ENCODE results near the gene ANO7. TPM values are rescaled to one million over a fixed set of nuclear protein-coding genes. Genes with fewer than 3 reads are reported as not detected.

Gene ANO7
- total RNA-seq, 1 experiment from 2014 or later = 6.9 TPM

- intact Hi-C loops (cut with micrococcal nuclease; ENCODE audit: unreplicated experiment) (no loop called here), in situ Hi-C loops (cut with HindIII; ENCODE audit: low pct_unique_long_range_greater_than_20kb, low sequenced_read_pairs) (no loop called here)
- ChIA-PET POLR2A (no interaction called here), CTCF (no interaction called here)
- Histone ChIP-seq H3K27ac (ENCODE audit: low read length) (no peak overlapping the region), H3K4me3 (ENCODE audit: low read depth in 2 of 2, low read length in 2 of 2) (no peak overlapping the region), H3K9me3 (ENCODE audit: control insufficient read depth, insufficient read depth, low read depth, low read length) (no peaks in the 10 kb centered on the region), H3K27me3 (ENCODE audit: control insufficient read depth, insufficient read depth, low read length) (no peaks in the 10 kb centered on the region), H3K36me3 (ENCODE audit: control insufficient read depth, insufficient read depth, low read length) (peaks cover 23% of the 10 kb centered on the region), H3K4me1 (ENCODE audit: control insufficient read depth, insufficient read depth, low read length) (peaks cover 34% of the 10 kb centered on the region)
- DNase-seq (ENCODE audit: low read depth, low spot score) = no peak
- TF ChIP-seq TCF7L2 (IDR thresholded peaks at IDR 0.05; ENCODE audit: low read depth, low read length) (no peak), POLR2AphosphoS5 (IDR thresholded peaks at IDR 0.05; ENCODE audit: low read depth, low read length) (no peak), CTCF (IDR thresholded peaks at IDR 0.05) (no peak), SIN3A (IDR thresholded peaks at IDR 0.05; ENCODE audit: borderline replicate concordance, insufficient read depth, low read depth, low read length) (no peak), REST (IDR thresholded peaks at IDR 0.05; ENCODE audit: insufficient read depth in 1 of 2, low read depth in 2 of 2, low read length in 1 of 2) (no peak)
- ATAC-seq = no peak
- no TSS peak for BruUV-seq (replicated peaks)
Measured at GRCh38 chr2:241268306-241268705, 79.8 kb downstream of the ANO7 start.

DNA sequence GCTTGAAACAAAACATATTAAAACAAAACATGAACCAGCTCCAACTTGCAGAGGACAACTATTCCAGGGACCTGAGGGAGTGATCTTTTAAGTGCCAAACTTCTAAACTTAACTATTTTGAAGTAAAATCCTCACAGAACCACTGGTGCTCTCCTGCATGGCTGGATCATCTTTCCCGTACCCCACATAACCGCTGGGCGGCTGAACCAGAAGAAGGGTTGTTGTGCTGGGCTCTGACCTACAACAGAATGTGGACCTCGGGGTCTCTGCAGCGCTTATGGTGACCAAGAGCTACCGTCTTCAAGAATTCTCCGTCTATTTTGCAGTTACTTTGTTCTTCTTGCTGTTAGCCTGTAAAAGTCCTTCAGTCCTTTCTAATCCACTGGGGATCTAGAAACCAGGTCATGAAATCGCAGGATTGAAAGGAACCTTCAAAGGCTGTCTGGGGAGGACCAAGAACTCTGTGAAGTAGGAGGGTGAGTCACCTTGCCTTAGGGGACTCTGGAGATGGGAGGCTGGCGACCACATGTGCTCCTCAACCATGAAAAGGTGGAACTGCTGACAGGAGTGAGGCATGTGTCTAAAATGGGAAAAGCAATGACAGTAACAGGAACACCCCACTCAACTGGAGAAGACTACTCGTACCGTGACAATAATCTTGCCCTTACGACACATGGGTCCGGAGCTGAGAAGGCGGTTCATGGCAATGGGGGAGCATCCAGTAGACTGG lies 80.4 kb downstream of the ANO7 start:
- BruUV-seq (replicated peaks) = no TSS peak
- no peaks in the 10 kb centered on the region for H3K27me3 ChIP-seq (ENCODE audit: control insufficient read depth, insufficient read depth, low read length)
- H3K27ac ChIP-seq (ENCODE audit: low read length) = no peak overlapping the region
- no peak overlapping the region for H3K4me3 ChIP-seq (ENCODE audit: low read depth in 2 of 2, low read length in 2 of 2)
- no peaks in the 10 kb centered on the region for H3K9me3 ChIP-seq (ENCODE audit: control insufficient read depth, insufficient read depth, low read depth, low read length)
- peaks cover 23% of the 10 kb centered on the region for H3K36me3 ChIP-seq (ENCODE audit: control insufficient read depth, insufficient read depth, low read length)
- intact Hi-C loops (cut with micrococcal nuclease; ENCODE audit: unreplicated experiment) (no loop called here), in situ Hi-C loops (cut with HindIII; ENCODE audit: low pct_unique_long_range_greater_than_20kb, low sequenced_read_pairs) (no loop called here)
- peaks cover 39% of the 10 kb centered on the region for H3K4me1 ChIP-seq (ENCODE audit: control insufficient read depth, insufficient read depth, low read length)
- POLR2A ChIA-PET = no interaction called here
- TF ChIP-seq TCF7L2 (IDR thresholded peaks at IDR 0.05; ENCODE audit: low read depth, low read length) (no peak), POLR2AphosphoS5 (IDR thresholded peaks at IDR 0.05; ENCODE audit: low read depth, low read length) (no peak), CTCF (IDR thresholded peaks at IDR 0.05) (no peak), REST (IDR thresholded peaks at IDR 0.05; ENCODE audit: insufficient read depth in 1 of 2, low read depth in 2 of 2, low read length in 1 of 2) (no peak), SIN3A (IDR thresholded peaks at IDR 0.05; ENCODE audit: borderline replicate concordance, insufficient read depth, low read depth, low read length) (no peak)
- CTCF ChIA-PET = no interaction called here
- ATAC-seq (no peak), DNase-seq (ENCODE audit: low read depth, low spot score) (no peak)
